LNCAP (cell line): ENCODE measurements around the gene TP53INP2.

Experiments used
- TF ChIP-seq, protein P1 (sequence below): fragments of 450-650 bp; IDR thresholded peaks from 2 replicates; pipeline ENCODE4 v1.5.1; 2017; ENCODE audit warnings: mild to moderate bottlenecking

TP53INP2 gene

DNA sequence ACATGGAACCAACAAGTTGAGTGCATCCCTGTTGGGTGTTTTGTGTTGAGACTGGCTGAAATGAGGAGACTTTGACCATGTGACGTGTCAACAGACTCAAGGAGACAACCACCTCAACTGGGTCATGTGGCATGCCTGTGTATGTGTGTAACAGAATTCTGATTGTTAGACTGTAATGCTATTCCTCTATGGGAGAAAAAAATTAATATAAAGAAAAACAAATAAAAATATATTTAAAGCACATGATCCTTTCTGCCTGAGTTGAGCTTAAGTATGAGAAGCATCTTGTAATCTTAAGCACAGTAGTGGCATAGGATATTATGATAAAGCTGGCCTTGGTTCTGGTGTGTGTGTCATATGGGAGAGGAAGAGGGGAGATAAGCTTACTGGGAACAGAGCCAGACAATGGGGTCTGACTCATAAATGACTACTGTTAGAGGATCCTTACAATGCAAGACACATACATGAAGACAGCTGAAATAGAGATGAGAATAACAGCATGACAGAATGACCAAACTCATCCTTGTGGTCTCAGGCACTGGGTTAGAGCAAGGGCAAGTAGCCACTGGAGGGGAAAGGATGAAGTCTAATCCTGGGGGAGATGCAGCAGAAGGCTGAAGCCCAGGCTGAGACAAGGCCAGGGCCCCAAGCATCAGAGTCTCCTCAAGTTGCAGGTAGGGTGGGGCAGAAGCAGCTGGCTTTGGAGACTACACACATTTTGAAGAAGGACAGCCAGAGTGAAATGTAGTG lies 9.2 kb downstream of the TP53INP2 start:
- TF ChIP-seq, protein P1, sequence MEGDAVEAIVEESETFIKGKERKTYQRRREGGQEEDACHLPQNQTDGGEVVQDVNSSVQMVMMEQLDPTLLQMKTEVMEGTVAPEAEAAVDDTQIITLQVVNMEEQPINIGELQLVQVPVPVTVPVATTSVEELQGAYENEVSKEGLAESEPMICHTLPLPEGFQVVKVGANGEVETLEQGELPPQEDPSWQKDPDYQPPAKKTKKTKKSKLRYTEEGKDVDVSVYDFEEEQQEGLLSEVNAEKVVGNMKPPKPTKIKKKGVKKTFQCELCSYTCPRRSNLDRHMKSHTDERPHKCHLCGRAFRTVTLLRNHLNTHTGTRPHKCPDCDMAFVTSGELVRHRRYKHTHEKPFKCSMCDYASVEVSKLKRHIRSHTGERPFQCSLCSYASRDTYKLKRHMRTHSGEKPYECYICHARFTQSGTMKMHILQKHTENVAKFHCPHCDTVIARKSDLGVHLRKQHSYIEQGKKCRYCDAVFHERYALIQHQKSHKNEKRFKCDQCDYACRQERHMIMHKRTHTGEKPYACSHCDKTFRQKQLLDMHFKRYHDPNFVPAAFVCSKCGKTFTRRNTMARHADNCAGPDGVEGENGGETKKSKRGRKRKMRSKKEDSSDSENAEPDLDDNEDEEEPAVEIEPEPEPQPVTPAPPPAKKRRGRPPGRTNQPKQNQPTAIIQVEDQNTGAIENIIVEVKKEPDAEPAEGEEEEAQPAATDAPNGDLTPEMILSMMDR = no peak

DNA sequence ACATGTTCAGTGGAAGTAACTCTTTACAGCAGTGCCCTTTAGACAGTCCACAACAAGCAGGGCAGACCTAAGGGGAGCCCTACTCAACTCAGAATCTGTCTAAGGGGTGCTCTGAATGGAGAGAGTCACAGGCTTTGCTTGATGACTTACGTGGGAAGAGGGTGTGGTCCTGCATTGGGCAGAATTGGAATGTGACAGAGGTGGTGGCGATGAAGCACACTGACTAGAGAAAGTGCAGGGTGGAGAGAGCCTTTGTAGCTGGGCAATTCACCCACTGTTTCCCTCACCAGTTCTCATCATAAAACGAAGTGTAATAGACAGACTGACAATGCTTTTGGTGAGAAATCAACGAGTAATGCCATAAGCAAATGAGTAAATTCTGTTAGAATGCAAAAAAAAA lies 11.2 kb downstream of the TP53INP2 start:
- TF ChIP-seq, protein P1 = no peak

DNA sequence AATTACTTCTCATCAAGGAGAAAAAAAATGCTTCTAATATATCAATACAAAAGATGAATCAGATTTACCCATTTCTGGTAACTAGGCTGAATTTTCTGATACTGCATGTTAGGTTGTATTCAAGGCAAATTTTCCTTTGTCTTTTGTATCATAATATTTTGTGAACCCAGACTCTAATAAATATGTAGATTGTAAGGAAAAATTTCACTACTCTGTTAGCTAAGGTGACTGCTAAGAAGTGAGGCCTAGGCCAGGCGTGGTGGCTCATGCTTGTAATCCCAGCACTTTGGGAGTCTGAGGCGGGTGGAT lies 12.7 kb downstream of the TP53INP2 start:
- TF ChIP-seq, protein P1 = no peak

DNA sequence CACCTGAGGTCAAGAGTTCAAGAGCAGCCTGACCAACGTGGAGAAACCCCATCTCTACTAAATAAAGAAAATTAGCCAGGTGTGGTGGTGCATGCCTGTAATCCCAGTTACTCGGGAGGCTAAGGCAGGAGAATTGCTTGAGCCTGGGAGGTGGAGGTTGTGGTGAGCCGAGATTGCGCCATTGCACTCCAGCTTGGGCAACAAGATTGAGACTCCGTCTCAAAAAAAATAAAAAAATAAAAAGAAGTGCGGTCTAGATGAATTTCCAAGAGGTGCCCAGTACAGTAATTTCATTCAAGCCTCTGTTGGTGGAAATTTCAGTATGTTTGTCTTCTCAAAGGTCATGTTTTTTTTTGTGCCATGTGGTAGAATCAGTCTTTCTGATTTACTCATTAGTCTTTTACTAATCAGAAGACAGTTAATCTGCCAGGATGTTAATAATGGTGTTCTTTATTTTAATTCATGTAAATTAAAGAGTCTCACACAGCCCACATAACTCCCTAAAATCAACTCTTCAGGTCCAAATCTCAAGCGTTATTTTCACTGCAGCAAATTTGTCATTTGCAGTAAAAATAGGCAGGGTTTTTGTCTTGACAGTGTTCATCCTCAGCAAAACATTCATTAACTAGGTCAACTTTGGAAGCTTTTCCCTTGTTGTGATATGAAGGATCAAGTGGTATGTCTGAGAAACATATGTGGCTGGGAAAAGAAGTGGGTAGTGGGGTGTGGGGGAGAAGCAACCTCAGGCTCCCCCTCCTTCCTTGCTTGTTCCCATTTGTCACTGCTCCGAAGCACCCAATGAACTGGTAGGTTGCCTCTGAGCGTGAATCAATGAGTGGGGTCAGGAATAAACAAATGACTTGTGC lies 13.3 kb downstream of the TP53INP2 start:
- TF ChIP-seq, protein P1 = no peak

DNA sequence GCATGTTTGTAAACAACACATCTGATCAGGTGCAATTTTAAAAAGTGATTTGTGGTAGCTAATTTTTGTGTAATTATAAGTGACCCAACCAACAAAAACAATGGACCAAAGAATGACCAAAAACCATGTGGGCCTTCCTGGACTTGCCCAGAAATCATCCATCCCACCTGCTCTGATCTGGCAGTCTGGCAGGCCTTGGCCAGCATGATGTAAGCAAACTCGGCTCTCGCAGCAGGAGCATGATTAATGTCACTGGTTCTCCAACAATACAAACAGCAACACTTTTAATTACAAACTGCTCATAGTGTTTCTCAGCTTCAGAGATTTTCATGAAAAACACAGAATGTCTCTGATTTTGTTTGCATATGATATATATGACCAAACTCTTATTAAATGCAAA lies 16.1 kb downstream of the TP53INP2 start:
- TF ChIP-seq, protein P1 = no peak

DNA sequence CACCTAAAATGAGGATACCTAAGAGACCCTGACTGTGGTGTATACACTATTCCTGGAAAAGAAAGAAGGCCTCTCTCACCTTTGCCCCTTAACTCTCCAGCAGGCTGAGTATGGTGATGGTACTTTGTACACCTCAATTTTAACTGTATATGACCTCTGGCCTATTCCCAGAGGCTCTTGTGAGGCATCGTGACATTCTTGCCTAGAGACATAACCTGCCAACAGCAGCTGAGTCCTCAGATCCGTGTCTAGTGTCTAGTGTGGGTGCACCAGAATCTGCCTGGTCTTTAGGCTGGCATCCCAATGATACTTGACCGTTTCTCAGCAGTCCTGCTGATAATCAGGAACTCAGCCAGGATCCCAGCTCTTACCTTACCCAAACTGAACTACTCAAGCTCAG lies 20.0 kb downstream of the TP53INP2 start:
- TF ChIP-seq, protein P1 = no peak

DNA sequence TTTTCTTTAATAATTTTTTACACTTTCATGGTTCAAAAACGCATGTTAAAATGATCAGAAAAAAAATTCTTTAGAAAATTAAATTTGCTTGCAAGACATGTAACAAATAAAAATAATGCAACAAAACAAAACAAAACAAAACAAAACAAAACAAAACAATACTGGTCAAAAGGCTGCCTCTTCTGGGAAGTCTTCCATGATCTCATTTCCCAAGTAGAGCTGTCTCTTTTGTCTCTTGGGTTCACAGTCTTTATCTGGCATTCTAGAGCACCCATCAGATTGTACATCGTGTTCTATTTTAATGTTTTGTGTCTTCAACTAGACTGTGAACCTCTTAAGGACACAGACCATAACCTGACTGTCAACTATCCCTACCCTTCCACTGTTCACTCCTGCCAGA lies 25.3 kb downstream of the TP53INP2 start:
- TF ChIP-seq, protein P1 = no peak
